GM12801 (cell line): ENCODE data around the gene BNIP3.

Source experiments
- CTCF ChIP-seq: IDR thresholded peaks from one replicate; pipeline ENCODE4 v1.5.1; 2011; ENCODE audit warnings: control low read depth; ENCODE audit not compliant: insufficient read length; ENCODE audit errors: extremely low read depth

BNIP3 gene

GRCh38 chr10:131944412-131944811 lies 37.3 kb downstream of the BNIP3 start:
- no peak for TF ChIP-seq CTCF

- TF ChIP-seq CTCF: no peak
Observed at GRCh38 chr10:131943021-131943814, 38.5 kb downstream of the BNIP3 start.

GRCh38 chr10:131942455-131942854 lies 39.3 kb downstream of the BNIP3 start:
- TF ChIP-seq CTCF: no peak

DNA sequence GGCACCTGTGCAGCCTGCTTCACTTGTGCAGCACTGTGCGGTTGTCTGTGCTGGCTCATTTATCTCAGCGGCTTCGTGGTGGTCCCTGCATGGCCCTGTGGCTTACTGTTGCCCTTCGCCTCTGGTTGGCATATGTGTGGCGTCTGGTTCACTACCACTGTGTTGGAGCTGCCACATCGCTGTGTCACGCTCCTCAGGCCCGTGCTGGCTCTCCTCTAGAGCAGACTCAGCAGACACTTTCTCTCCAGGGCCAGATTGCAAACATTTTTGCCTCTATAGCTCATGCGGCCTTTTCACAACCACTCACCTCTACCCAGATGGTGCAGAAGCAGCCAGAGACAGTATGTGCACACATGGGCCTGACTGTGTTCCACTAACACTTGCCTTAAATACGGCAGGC lies 43.0 kb downstream of the BNIP3 start:
- TF ChIP-seq CTCF: no peak

- TF ChIP-seq CTCF: no peak
Observed at GRCh38 chr10:131937836-131938235, 43.9 kb downstream of the BNIP3 start.

- TF ChIP-seq CTCF: no peak
Observed at GRCh38 chr10:131936736-131937135, 45.0 kb downstream of the BNIP3 start.

GRCh38 chr10:131936294-131936693 lies 45.4 kb downstream of the BNIP3 start:
- TF ChIP-seq CTCF: no peak

DNA sequence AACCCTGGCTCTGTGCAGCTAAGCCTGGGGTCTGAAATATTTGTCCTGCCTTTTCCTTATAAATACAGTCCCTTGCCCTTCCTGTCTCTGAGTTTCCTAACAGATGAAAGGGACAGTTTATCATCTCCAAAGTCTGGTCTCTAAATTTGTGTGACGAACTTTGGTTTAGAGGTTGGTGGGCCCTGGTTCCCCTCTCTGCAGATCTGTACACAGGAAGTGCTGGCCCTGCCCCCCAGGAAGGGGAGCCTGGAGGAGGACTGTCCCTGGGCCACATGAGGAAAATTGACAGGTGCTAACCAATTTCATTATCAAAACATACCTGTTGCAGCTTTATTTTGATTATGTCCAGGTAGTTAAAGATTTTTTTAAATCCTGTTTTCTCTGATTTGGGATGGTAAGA lies 46.5 kb downstream of the BNIP3 start:
- no peak for TF ChIP-seq CTCF
